Measurements from ENCODE around the gene BTN1A1. TPM values are rescaled to one million over a fixed set of nuclear protein-coding genes. Genes with fewer than 3 reads are reported as not detected.

Gene BTN1A1
- total and polyA plus RNA-seq, 9 of the 15 experiments (the other 6 are each of a cell fraction or from before 2014, with no cell fraction given) = 0.01 to 0.15 (median 0.06) TPM; not detected in 4

DNA sequence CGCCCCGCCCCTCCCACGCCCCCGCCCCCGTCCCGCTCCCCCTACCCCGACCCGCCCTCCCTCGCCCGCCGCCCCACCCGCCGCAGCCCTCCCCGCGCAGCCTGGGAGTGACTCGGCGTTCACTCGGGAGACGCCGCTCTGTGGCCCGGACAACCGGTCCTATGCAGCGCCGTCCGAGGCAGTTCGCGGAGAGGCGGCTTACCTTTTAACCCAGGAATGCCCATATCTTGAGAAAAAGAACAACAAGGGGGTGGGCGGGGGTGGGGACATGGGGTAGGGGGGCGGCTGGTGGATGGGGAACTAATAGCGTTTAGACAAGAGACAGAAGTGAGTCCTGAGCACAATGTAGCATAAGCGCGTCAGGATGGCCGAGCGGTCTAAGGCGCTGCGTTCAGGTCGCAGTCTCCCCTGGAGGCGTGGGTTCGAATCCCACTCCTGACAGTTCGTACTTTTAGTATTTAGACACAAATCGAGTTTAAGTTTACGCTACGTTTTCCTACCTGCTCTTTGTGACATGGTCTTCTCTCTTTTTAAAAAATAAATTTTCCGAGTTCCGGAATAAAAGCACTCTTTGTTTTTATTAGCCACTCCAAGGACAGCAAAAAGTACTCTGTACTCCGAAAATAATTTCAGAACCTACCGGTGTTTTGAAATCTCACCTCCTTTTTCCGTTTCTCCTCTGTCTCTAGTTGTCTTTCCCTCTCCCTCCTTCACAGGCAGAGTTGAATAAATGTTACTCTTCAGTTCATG lies 20.9 kb downstream of the BTN1A1 start (continued):
- peak in 1 of 2 experiments; percentile 71; a peak in 3 of 4 replicates for TF ChIP-seq FOXK2 (conservative IDR thresholded peaks at IDR 0.05 in 1 of 2, IDR thresholded peaks at IDR 0.05 in 1 of 2; ENCODE audit: low read depth in 2 of 2)
- no peak; the same call in 1 of the 2 replicates for TF ChIP-seq CC2D1A (IDR thresholded peaks at IDR 0.05)
- TF ChIP-seq DDX20 (tag; IDR thresholded peaks at IDR 0.05; ENCODE audit: low read depth) = 0 out of 2 replicates have a peak, but pooled peaks have one; percentile 15
- 0 out of 2 replicates have a peak, but pooled peaks have one; percentile 43 for TF ChIP-seq HEY1 (CRISPR knock-in tag; IDR thresholded peaks at IDR 0.05; ENCODE audit: borderline replicate concordance)
- TF ChIP-seq RAD51 (IDR thresholded peaks at IDR 0.05; ENCODE audit: borderline replicate concordance, low read depth) = no peak
- TF ChIP-seq, protein P1, sequence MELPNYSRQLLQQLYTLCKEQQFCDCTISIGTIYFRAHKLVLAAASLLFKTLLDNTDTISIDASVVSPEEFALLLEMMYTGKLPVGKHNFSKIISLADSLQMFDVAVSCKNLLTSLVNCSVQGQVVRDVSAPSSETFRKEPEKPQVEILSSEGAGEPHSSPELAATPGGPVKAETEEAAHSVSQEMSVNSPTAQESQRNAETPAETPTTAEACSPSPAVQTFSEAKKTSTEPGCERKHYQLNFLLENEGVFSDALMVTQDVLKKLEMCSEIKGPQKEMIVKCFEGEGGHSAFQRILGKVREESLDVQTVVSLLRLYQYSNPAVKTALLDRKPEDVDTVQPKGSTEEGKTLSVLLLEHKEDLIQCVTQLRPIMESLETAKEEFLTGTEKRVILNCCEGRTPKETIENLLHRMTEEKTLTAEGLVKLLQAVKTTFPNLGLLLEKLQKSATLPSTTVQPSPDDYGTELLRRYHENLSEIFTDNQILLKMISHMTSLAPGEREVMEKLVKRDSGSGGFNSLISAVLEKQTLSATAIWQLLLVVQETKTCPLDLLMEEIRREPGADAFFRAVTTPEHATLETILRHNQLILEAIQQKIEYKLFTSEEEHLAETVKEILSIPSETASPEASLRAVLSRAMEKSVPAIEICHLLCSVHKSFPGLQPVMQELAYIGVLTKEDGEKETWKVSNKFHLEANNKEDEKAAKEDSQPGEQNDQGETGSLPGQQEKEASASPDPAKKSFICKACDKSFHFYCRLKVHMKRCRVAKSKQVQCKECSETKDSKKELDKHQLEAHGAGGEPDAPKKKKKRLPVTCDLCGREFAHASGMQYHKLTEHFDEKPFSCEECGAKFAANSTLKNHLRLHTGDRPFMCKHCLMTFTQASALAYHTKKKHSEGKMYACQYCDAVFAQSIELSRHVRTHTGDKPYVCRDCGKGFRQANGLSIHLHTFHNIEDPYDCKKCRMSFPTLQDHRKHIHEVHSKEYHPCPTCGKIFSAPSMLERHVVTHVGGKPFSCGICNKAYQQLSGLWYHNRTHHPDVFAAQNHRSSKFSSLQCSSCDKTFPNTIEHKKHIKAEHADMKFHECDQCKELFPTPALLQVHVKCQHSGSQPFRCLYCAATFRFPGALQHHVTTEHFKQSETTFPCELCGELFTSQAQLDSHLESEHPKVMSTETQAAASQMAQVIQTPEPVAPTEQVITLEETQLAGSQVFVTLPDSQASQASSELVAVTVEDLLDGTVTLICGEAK (IDR thresholded peaks at IDR 0.05) = peak; percentile 71
- TF ChIP-seq, protein P1 (CRISPR knock-in tag; IDR thresholded peaks at IDR 0.05) = no peak
- TF ChIP-seq GTF2E2 (tag; IDR thresholded peaks at IDR 0.05) = 0 out of 2 replicates have a peak, but pooled peaks have one; percentile 45
- no peak for TF ChIP-seq ZSCAN29 (IDR thresholded peaks at IDR 0.05)
- TF ChIP-seq DPF2 (IDR thresholded peaks at IDR 0.05) = no peak
- TF ChIP-seq GATAD2B (IDR thresholded peaks at IDR 0.05; ENCODE audit: borderline replicate concordance) = peak; percentile 53
- peak; percentile 42 for TF ChIP-seq BDP1 (IDR thresholded peaks at IDR 0.05; ENCODE audit: insufficient read depth, insufficient read length)
- TF ChIP-seq, protein P2, sequence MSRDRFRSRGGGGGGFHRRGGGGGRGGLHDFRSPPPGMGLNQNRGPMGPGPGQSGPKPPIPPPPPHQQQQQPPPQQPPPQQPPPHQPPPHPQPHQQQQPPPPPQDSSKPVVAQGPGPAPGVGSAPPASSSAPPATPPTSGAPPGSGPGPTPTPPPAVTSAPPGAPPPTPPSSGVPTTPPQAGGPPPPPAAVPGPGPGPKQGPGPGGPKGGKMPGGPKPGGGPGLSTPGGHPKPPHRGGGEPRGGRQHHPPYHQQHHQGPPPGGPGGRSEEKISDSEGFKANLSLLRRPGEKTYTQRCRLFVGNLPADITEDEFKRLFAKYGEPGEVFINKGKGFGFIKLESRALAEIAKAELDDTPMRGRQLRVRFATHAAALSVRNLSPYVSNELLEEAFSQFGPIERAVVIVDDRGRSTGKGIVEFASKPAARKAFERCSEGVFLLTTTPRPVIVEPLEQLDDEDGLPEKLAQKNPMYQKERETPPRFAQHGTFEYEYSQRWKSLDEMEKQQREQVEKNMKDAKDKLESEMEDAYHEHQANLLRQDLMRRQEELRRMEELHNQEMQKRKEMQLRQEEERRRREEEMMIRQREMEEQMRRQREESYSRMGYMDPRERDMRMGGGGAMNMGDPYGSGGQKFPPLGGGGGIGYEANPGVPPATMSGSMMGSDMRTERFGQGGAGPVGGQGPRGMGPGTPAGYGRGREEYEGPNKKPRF (IDR thresholded peaks at IDR 0.05; ENCODE audit: low read depth, low read length) = no peak
- TF ChIP-seq, protein P3, sequence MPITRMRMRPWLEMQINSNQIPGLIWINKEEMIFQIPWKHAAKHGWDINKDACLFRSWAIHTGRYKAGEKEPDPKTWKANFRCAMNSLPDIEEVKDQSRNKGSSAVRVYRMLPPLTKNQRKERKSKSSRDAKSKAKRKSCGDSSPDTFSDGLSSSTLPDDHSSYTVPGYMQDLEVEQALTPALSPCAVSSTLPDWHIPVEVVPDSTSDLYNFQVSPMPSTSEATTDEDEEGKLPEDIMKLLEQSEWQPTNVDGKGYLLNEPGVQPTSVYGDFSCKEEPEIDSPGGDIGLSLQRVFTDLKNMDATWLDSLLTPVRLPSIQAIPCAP (CRISPR knock-in tag; IDR thresholded peaks at IDR 0.05; ENCODE audit: borderline replicate concordance) = no peak
- TF ChIP-seq NFXL1 (CRISPR knock-in tag; IDR thresholded peaks at IDR 0.05) = no peak
- peak; percentile 53 for TF ChIP-seq CHD2 (IDR thresholded peaks at IDR 0.05; ENCODE audit: low read depth, low read length)
